H1 (cell line): Measurements from ENCODE around the gene POLE. TPM values are rescaled to one million over a fixed set of nuclear protein-coding genes. Genes with fewer than 3 reads are reported as not detected.

Experiments
- CTCF ChIA-PET: fragments of 300-600 bp; sonication (Branson Sonifier 250); formaldehyde crosslinking; loops from one replicate; lab custom pipeline; 2021; ENCODE audit not compliant: partially characterized antibody; lab: Charles Lee
- POLR2A ChIA-PET: fragments of 300-600 bp; sonication (Branson Sonifier 250); formaldehyde crosslinking; loops from one replicate; lab custom pipeline; 2021; ENCODE audit warnings: inconsistent platforms; ENCODE audit not compliant: partially characterized antibody; lab: Charles Lee
- DNase-seq, 2 experiments: peaks; one replicate each; pipeline versions ENCODE4 v3.0.0 to v3.0.0-alpha.2; 2010 to 2022; ENCODE audit warnings: low spot score in 2 of 2, low read depth in 1 of 2, mixed read lengths in 1 of 2
- FAIRE-seq: peaks from 2 replicates; lab custom pipeline; 2011; peaks lifted over from hg19 to GRCh38; lab: Jason Lieb, UNC
- H2AFZ ChIP-seq: 2 replicates; pipeline ENCODE4 v1.8.1; 2012; ENCODE audit warnings: low read length, inconsistent platforms
- H2AK5ac ChIP-seq: 2 replicates; pipeline ENCODE4 v1.6.1; 2013; ENCODE audit warnings: low read depth, low read length
- H2BK120ac ChIP-seq: replicated peaks from 2 replicates; pipeline ENCODE3; 2013; ENCODE audit warnings: low read depth, low read length, inconsistent platforms
- H2BK12ac ChIP-seq: 2 replicates; pipeline ENCODE4 v1.6.1; 2013; ENCODE audit warnings: low read depth, low read length
- H2BK15ac ChIP-seq: 2 replicates; pipeline ENCODE4 v1.6.1; 2013; ENCODE audit warnings: low read length
- H2BK20ac ChIP-seq: 2 replicates; pipeline ENCODE4 v1.6.1; 2013; ENCODE audit warnings: low read length
- H2BK5ac ChIP-seq: 2 replicates; pipeline ENCODE4 v1.6.1; 2013; ENCODE audit warnings: low read depth, low read length
- H3K14ac ChIP-seq: 2 replicates; pipeline ENCODE4 v1.6.1; 2013; ENCODE audit warnings: inconsistent platforms; ENCODE audit not compliant: insufficient read length
- H3K18ac ChIP-seq: 2 replicates; pipeline ENCODE4 v1.6.1; 2013; ENCODE audit warnings: low read length; ENCODE audit errors: extremely low read depth
- H3K23ac ChIP-seq: 2 replicates; pipeline ENCODE4 v1.6.1; 2013; ENCODE audit warnings: inconsistent platforms; ENCODE audit not compliant: insufficient read length
- H3K23me2 ChIP-seq: 2 replicates; pipeline ENCODE4 v1.6.1; 2013; ENCODE audit warnings: low read depth, low read length
- H3K27ac ChIP-seq: 2 replicates; pipeline ENCODE4 v1.6.1; 2011; ENCODE audit warnings: low read depth, low read length, inconsistent platforms
- H3K27me3 ChIP-seq, 4 experiments: replicated peaks in 1 of 4; 1 replicate in 1 of 4; 2 replicates in 3 of 4; pipeline versions ENCODE4 v1.6.1 to v1.8.1; 2011 to 2013; ENCODE audit warnings: low read length in 3 of 4, mild to moderate bottlenecking in 3 of 4, inconsistent platforms in 2 of 4, mixed read lengths in 2 of 4, moderate library complexity in 1 of 4; ENCODE audit not compliant: control insufficient read depth in 3 of 4, insufficient read depth in 3 of 4; ENCODE audit errors: extremely low read depth in 1 of 4
- H3K36me3 ChIP-seq, 4 experiments: 2 replicates each; pipeline versions ENCODE4 v1.6.1 to v1.8.1; 2011 to 2013; ENCODE audit warnings: mild to moderate bottlenecking in 4 of 4, low read length in 3 of 4, moderate library complexity in 2 of 4, control low read depth in 1 of 4, inconsistent platforms in 1 of 4; ENCODE audit not compliant: insufficient read depth in 4 of 4, control insufficient read depth in 2 of 4
- H3K4ac ChIP-seq: replicated peaks from 2 replicates; pipeline ENCODE3; 2013; ENCODE audit warnings: low read length, low read depth, mixed read lengths, inconsistent platforms; ENCODE audit not compliant: insufficient read length
- H3K4me1 ChIP-seq, 4 experiments: replicated peaks in 1 of 4; 1 replicate in 1 of 4; 2 replicates in 3 of 4; pipeline versions ENCODE4 v1.6.1 to v1.8.1; 2011 to 2013; ENCODE audit warnings: low read length in 3 of 4, inconsistent platforms in 2 of 4, mixed read lengths in 1 of 4; ENCODE audit not compliant: insufficient read depth in 4 of 4, control insufficient read depth in 3 of 4
- H3K4me2 ChIP-seq, 2 experiments: 2 replicates each; pipeline versions ENCODE4 v1.6.1 to v1.8.1; 2011 to 2013; ENCODE audit warnings: low read depth in 2 of 2, low read length in 2 of 2, control low read depth in 1 of 2, inconsistent platforms in 1 of 2, mild to moderate bottlenecking in 1 of 2; ENCODE audit not compliant: insufficient read depth in 1 of 2
- H3K4me3 ChIP-seq, 4 experiments: fragments of 200-600, 300-600 bp in 1 of 4; sonication (generic), shearing (Covaris generic), sonication (Bioruptor Twin) in 1 of 4; 2 replicates each; pipeline versions ENCODE4 v1.5.1 to v1.8.1; 2011 to 2016; ENCODE audit warnings: low read length in 4 of 4, low read depth in 3 of 4, control low read depth in 2 of 4, inconsistent platforms in 2 of 4, mild to moderate bottlenecking in 2 of 4, mixed read lengths in 1 of 4, moderate library complexity in 1 of 4; ENCODE audit not compliant: insufficient read depth in 2 of 4; ENCODE audit errors: extremely low read depth in 1 of 4
- H3K56ac ChIP-seq: replicated peaks from 2 replicates; pipeline ENCODE3; 2013; ENCODE audit warnings: low read depth, mild to moderate bottlenecking, mixed read lengths, low read length, inconsistent platforms; ENCODE audit not compliant: insufficient read length
- H3K79me1 ChIP-seq: 2 replicates; pipeline ENCODE4 v1.6.1; 2013; ENCODE audit warnings: low read depth, low read length, control low read depth
- H3K79me2 ChIP-seq, 2 experiments: 2 replicates each; pipeline versions ENCODE4 v1.6.1 to v1.8.1; 2012 to 2013; ENCODE audit warnings: low read length in 2 of 2, mild to moderate bottlenecking in 2 of 2, inconsistent platforms in 1 of 2; ENCODE audit not compliant: insufficient read depth in 2 of 2, control insufficient read depth in 1 of 2
- H3K9ac ChIP-seq, 4 experiments: replicated peaks in 1 of 4; 1 replicate in 1 of 4; 2 replicates in 3 of 4; pipeline versions ENCODE4 v1.6.1 to v1.8.1; 2011 to 2013; ENCODE audit warnings: low read depth in 3 of 4, low read length in 3 of 4, control low read depth in 2 of 4, mild to moderate bottlenecking in 2 of 4, moderate library complexity in 2 of 4, inconsistent platforms in 1 of 4; ENCODE audit errors: extremely low read depth in 1 of 4
- H3K9me3 ChIP-seq, 2 experiments: 2 replicates each; pipeline versions ENCODE4 v1.6.1 to v1.8.1; 2012 to 2013; ENCODE audit warnings: mild to moderate bottlenecking in 2 of 2, moderate library complexity in 2 of 2, control low read depth in 1 of 2, inconsistent platforms in 1 of 2, low read depth in 1 of 2, low read length in 1 of 2, mixed read lengths in 1 of 2; ENCODE audit not compliant: insufficient read depth in 2 of 2
- H4K20me1 ChIP-seq, 2 experiments: replicated peaks in 1 of 2; 2 replicates each; pipeline versions ENCODE3 to v1.8.1; 2011 to 2013; ENCODE audit warnings: inconsistent platforms in 2 of 2, low read length in 2 of 2, mild to moderate bottlenecking in 1 of 2; ENCODE audit not compliant: insufficient read depth in 2 of 2, control insufficient read depth in 1 of 2
- H4K5ac ChIP-seq: 2 replicates; pipeline ENCODE4 v1.6.1; 2013; ENCODE audit warnings: low read length, low read depth, mixed read lengths, inconsistent platforms; ENCODE audit not compliant: insufficient read length
- H4K8ac ChIP-seq: 2 replicates; pipeline ENCODE4 v1.8.0; 2013; ENCODE audit warnings: mild to moderate bottlenecking, moderate library complexity, low read length, inconsistent platforms; ENCODE audit not compliant: insufficient read depth; ENCODE audit errors: extremely low read depth
- H4K91ac ChIP-seq: replicated peaks from 2 replicates; pipeline ENCODE3; 2013; ENCODE audit warnings: low read length, mixed read lengths, inconsistent platforms; ENCODE audit not compliant: insufficient read length
- ATF2 ChIP-seq: IDR thresholded peaks from 2 replicates; pipeline ENCODE4 v1.6.1; 2012; ENCODE audit warnings: low read length, inconsistent platforms
- BRCA1 ChIP-seq: IDR thresholded peaks from 2 replicates; pipeline ENCODE4 v1.6.1; 2012; ENCODE audit warnings: low read depth, low read length, improper control_type of control experiment
- CBX8 ChIP-seq: fragments of 300-800, 300-1000 bp; sonication (generic); IDR thresholded peaks from 2 replicates; pipeline ENCODE4 v1.7.1; 2016; ENCODE audit warnings: low read depth, low read length, borderline replicate concordance
- EGR1 ChIP-seq: IDR thresholded peaks from 2 replicates; pipeline ENCODE4 v1.6.1; 2011; ENCODE audit warnings: low read depth, low read length, borderline replicate concordance
- JUN ChIP-seq: IDR thresholded peaks from 2 replicates; pipeline ENCODE4 v1.6.1; 2011; ENCODE audit warnings: low read depth, mild to moderate bottlenecking, improper control_type of control experiment, low read length
- KDM5A ChIP-seq: fragments of 200-600 bp; IDR thresholded peaks from 2 replicates; pipeline ENCODE4 v1.7.1; 2012; ENCODE audit warnings: mild to moderate bottlenecking, low read length, inconsistent platforms, mixed read lengths
- POLR2A ChIP-seq, 2 experiments: IDR thresholded peaks; 1 replicate in 1 of 2; 2 replicates in 1 of 2; pipeline ENCODE4 v1.6.1; 2011; ENCODE audit warnings: low read depth in 2 of 2, low read length in 2 of 2, mild to moderate bottlenecking in 2 of 2; ENCODE audit errors: control extremely low read depth in 1 of 2
- POU5F1 ChIP-seq: IDR thresholded peaks from 2 replicates; pipeline ENCODE4 v1.6.1; 2011; ENCODE audit warnings: low read depth, mild to moderate bottlenecking, low read length, moderate library complexity
- RXRA ChIP-seq: IDR thresholded peaks from 2 replicates; pipeline ENCODE4 v1.6.1; 2011; ENCODE audit warnings: low read depth, mild to moderate bottlenecking, low read length, moderate library complexity; ENCODE audit not compliant: insufficient read depth
- SIN3A ChIP-seq, 2 experiments: IDR thresholded peaks in 1 of 2; conservative IDR thresholded peaks in 1 of 2; 2 replicates each; pipeline ENCODE4 v1.6.1; 2011 to 2012; ENCODE audit warnings: low read length in 2 of 2, improper control_type of control experiment in 1 of 2, low read depth in 1 of 2, mild to moderate bottlenecking in 1 of 2
- SIX5 ChIP-seq: IDR thresholded peaks from 2 replicates; pipeline ENCODE4 v1.6.1; 2011; ENCODE audit warnings: mild to moderate bottlenecking, low read depth, low read length
- SRF ChIP-seq: IDR thresholded peaks from 2 replicates; pipeline ENCODE4 v1.6.1; 2011; ENCODE audit warnings: mild to moderate bottlenecking, low read depth, low read length, moderate library complexity
- ZNF274 ChIP-seq: IDR thresholded peaks from 2 replicates; pipeline ENCODE4 v1.7.0; 2012; ENCODE audit warnings: low read length, borderline replicate concordance; ENCODE audit errors: extremely low read depth
- WGBS, 2 experiments: shearing (Covaris generic) in 1 of 2; methylation state at CpG; one replicate each; pipeline versions ENCODE4 v1.1.6 to v1.1.7; 2013 to 2015; ENCODE audit warnings: low lambda C conversion rate in 2 of 2, mixed read lengths in 2 of 2, inconsistent platforms in 1 of 2, low coverage in 1 of 2, missing lambda C conversion rate in 1 of 2; ENCODE audit not compliant: insufficient replicate concordance in 2 of 2, insufficient coverage in 1 of 2, insufficient read length in 1 of 2; ENCODE audit errors: extremely low coverage in 1 of 2, missing lambda C conversion rate in 1 of 2; 5-methylcytosine and 5-hydroxymethylcytosine counted together
- polyA plus RNA-seq, 7 experiments: library from polyadenylated mRNA; depleted of rRNA in 3 of 7; stranded (reverse) in 5 of 7; unstranded in 2 of 7; fragments of >200 nt in 5 of 7; fragments of 200-250 nt in 2 of 7; gene quantifications; 1 replicate in 5 of 7; 2 replicates in 1 of 7; 4 replicates in 1 of 7; pipeline versions ENCODE4 v1.2.1 to v1.2.3, GENCODE V29; 2011 to 2013; ENCODE audit warnings: missing spikeins in 2 of 7, mixed read lengths in 2 of 7
- total RNA-seq: library from RNA; stranded (reverse); fragmentation: NEBNext Ultra II Directional; extraction: Animal tissue kit (Norgen Biotek cat#: 25700); gene quantifications from 2 replicates; pipeline ENCODE4 v1.2.1, GENCODE V29; 2021

POLE gene
- total and polyA plus RNA-seq, 2 of the 8 experiments (the other 6 are each of a cell fraction or from before 2014, with no cell fraction given), result 59.7 to 115 TPM

- no peaks in the 10 kb centered on the region for H3K9me3 ChIP-seq
- no peak overlapping the region for H3K4me3 ChIP-seq
- peaks cover 9% of the 10 kb centered on the region for H3K79me1 ChIP-seq
- H4K91ac ChIP-seq, result no peak overlapping the region
- peaks cover 3 to 24% of the 10 kb centered on the region in 2 experiments for H3K79me2 ChIP-seq
- H3K4me2 ChIP-seq, result no peak overlapping the region
- no peak overlapping the region for H2BK5ac ChIP-seq
- H4K8ac ChIP-seq, result no peak overlapping the region
- no peak overlapping the region for H2BK15ac ChIP-seq
- H2BK20ac ChIP-seq, result no peak overlapping the region
- no peak overlapping the region for H2BK120ac ChIP-seq
- 72% methylated on average over 9 of the region's 17 CpGs; no CpG with 5 or more reads in 1 of the 2 experiments for WGBS, 2 experiments
- no peak overlapping the region for H3K56ac ChIP-seq
- no peak overlapping the region for H3K9ac ChIP-seq
- no peak overlapping the region for H2AK5ac ChIP-seq
- H3K27me3 ChIP-seq, result no peaks in the 10 kb centered on the region; a peak in 1 of 7 replicates
- FAIRE-seq (no peak), DNase-seq (no peak)
- H4K5ac ChIP-seq, result no peak overlapping the region
- peaks cover 7 to 26% of the 10 kb centered on the region in 2 experiments for H4K20me1 ChIP-seq
- no peak overlapping the region for H3K18ac ChIP-seq
- no peak overlapping the region for H3K14ac ChIP-seq
- CTCF ChIA-PET, result interaction anchor here (1.1 kb wide), 1 partner anchor 47 kb away, joined by 4 read pairs; no protein-coding TSS in a partner anchor
- H3K4me1 ChIP-seq, result no peaks in the 10 kb centered on the region
- no peak overlapping the region for H3K27ac ChIP-seq
- H3K36me3 ChIP-seq, result peaks cover 18 to 50% (median 38%) of the 10 kb centered on the region in 4 experiments
- no peak overlapping the region for H3K4ac ChIP-seq
- H3K23me2 ChIP-seq, result no peaks in the 10 kb centered on the region
- no peak overlapping the region for H2BK12ac ChIP-seq
- no peak overlapping the region for H3K23ac ChIP-seq
- no peak overlapping the region for H2AFZ ChIP-seq
- POLR2A ChIA-PET, result interaction anchor here (0.7 to 3.2 kb wide), 11 partner anchors 9 to 69 kb away, joined by 3 to 17 read pairs (median 4); no protein-coding TSS in a partner anchor
- TF ChIP-seq SIN3A (conservative IDR thresholded peaks at IDR 0.05 in 1 of 2, IDR thresholded peaks at IDR 0.05 in 1 of 2; ENCODE audit: low read depth in 1 of 2, low read length in 2 of 2) (no peak), ATF2 (no peak), CBX8 (no peak), KDM5A (no peak), EGR1 (no peak), SIX5 (no peak), JUN (no peak), BRCA1 (no peak), ZNF274 (no peak), SRF (no peak), RXRA (no peak), POLR2A (IDR thresholded peaks at IDR 0.05; ENCODE audit: control extremely low read depth in 1 of 2, low read depth in 2 of 2, low read length in 2 of 2) (no peak), POU5F1 (no peak)
Measured at GRCh38 chr12:132717011-132717410, 29.9 kb upstream of the POLE start.
